CD1c-positive myeloid dendritic cell (primary cell): ENCODE results near the gene ALS2.
"Not testable (repeated sequence)": the region's sequence is repeated elsewhere in the genome, so short reads cannot be mapped to it uniquely, and the experiment has no call there.

Source experiments
- DNase-seq: peaks from one replicate; pipeline ENCODE4 v3.0.0-alpha.2; 2016; ENCODE audit errors: extremely low spot score

Gene ALS2

DNA sequence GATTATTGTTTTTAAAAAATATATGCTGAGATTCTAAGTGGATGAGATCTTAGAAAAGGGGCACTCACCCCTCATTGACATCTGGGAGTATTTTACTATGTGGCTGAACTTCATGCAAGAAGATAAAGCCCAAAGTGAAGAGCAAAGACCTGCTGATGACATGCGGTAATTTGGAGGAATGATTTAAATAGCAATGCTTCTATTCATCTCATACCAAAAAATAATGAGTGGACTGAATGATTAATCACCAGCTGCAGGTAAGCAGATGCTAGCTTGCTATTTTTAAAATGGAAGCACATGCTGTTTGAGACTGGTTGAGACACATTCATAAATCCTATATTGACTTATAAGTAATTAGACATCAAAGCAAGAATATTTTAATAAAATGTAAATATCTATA lies 12.9 kb upstream of the ALS2 start:
- no peak for DNase-seq

DNA sequence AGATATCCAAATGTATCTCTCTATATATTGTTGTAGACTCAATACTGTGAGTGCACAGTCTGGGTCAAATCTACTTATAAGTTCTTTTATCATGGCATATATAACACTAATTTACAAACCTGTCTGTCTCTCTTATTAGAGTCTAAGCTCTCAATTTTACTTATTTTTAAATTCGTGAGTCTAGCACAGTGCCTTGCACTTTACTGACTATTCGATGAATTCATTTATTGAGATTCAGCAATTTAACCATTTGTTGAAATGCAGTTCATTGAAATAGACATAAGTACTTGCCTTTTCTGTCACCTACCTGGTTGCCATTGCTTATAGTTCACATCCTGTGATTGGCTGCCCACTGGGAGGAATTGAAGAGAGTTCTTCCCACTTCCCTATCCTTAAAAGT lies 10.3 kb upstream of the ALS2 start:
- no peak for DNase-seq

DNA sequence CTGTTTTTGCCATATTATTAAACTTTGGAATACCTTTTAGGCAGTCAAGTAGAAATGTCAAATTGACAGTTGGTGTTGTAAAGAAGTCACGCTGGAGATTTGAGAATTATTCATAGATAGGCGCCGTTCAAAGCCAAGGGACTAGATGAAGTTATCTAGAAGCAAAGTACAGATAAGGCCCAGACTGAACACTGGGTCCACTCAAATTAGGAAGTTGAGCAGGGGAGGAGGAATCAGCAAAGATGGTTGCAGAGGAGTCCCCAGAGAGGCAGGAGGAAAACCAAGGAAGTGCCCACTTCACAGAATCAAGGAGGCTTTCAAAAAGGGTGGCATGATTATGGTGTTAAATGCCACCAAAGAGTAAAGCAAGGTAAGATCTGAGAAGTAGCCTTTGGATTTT lies 9.6 kb upstream of the ALS2 start:
- no peak for DNase-seq

GRCh38 chr2:201789395-201789794 lies 8.7 kb upstream of the ALS2 start:
- no peak for DNase-seq

DNA sequence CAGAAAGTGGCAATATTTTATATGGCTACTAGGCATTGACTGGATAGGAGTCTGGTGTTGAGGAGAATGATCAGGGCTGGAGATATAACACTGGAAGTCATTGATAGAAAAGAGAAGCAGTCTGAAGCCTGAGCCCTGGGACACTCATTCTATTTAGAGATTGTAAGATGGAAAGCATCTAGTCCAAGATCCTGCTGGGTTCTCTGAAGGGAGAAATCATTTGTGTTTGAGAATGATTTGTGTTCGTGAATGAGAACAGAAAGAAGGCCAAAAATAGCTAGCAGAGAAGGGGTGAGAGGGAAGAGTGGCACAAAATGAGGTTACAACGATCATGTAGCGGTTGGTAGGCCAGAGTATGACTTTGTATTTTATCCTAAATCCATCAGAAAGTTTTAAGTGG lies 7.6 kb upstream of the ALS2 start:
- no peak for DNase-seq

DNA sequence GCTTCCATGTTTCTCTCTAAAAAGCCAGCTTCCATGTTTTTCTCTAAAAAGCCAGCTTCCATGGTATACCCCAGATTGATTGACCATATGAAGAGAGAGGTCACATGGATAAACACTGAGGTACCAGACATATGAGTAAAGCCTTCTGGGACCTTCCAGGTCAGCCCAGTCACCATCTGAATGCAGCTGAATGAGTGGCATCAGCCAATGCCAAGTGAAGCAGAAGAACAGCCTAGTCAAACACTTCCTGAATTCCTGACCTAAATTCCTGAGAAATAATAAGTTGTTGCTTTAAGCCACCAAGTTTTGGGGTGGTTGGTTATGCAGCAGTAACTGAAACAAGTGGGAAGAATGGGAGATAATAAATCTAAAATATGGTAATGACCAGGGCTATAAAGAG lies 5.7 kb upstream of the ALS2 start:
- DNase-seq = no peak

- DNase-seq = no peak
These were observed 4.4 kb upstream of the ALS2 start for GRCh38 chr2:201785135-201785534.

GRCh38 chr2:201784563-201784962 lies 3.8 kb upstream of the ALS2 start:
- no peak for DNase-seq

- peak; percentile 2 for DNase-seq
These were observed 871 bp upstream of the ALS2 start for GRCh38 chr2:201781557-201782051.

DNA sequence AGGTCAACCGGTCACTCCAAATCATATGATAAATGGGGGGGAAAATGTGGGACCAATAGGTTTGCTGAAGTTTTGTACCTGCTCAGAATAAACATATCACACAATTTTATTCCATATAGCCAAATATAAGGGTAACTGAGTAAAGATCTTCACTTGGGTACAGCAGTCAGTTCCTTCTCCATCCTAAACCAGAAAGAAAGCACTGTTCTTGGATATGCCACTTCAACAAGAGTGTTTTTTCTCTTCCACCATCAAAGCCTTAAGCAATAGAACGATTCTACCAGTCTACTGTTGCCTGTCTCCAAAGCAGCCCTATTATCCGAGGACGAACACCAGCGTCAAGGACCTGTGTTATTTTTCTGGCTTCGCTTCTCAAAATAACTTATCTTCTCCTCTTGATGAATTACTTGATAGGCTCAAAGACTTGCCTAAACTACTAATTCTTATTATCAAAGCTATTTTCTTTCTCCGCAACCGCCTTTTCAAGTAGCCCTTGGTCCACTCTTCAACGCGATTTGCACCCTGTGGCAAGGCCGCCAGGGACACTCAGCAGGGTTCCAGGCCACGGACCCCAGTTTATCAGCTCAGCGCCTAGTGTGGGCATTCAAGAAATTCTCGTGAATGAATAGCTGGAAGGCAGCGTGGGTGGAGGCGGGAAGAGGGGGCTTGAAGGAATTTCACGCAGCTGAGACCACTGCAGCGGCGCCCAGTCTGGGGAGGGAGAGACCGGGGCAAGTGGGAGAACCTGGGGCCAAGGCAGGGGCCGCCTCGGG lies 646 bp downstream of the ALS2 start:
- no peak for DNase-seq

- no peak for DNase-seq
These were observed 2.9 kb downstream of the ALS2 start for GRCh38 chr2:201777869-201778268.

DNA sequence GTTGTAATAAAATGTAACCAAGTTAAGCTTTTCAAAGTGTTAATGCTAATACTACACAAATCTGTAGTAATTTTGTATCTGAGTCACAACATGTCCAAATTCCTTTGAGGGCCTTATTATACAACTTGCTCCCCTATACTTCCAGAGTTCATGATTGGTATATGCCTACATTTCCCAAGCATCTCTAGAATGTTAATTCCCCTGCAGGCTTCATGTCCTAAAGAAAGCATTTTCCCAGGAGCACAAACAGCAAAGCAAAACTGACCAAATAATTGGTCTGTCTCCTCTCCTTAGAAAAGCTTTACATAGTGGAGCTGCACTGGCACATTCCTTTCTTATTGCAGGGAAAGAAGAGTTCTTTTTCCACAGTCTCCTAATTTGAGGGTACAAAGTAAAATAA lies 3.7 kb downstream of the ALS2 start:
- no peak for DNase-seq

- DNase-seq = no peak
These were observed 5.4 kb downstream of the ALS2 start for GRCh38 chr2:201775326-201775725.

DNA sequence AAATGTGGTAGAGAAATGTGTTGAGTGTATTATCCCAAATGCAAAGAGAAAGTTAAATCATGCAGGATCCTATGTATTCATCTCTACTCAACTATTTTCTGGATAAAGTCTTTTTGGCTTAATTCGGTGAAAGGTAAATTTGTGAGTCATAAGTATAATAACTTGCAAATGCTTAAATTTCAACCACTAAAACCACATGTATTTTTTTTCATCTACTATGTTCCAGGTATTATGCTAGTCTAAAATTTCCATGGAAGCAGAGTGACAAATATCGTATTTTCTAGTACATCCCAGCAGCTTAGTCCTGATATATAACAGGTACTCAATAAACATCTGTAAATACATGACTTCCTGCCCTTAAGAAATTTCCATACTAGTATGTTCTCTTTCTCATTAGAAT lies 6.2 kb downstream of the ALS2 start:
- DNase-seq = no peak

- DNase-seq = no peak
These were observed 6.7 kb downstream of the ALS2 start for GRCh38 chr2:201773990-201774389.

DNA sequence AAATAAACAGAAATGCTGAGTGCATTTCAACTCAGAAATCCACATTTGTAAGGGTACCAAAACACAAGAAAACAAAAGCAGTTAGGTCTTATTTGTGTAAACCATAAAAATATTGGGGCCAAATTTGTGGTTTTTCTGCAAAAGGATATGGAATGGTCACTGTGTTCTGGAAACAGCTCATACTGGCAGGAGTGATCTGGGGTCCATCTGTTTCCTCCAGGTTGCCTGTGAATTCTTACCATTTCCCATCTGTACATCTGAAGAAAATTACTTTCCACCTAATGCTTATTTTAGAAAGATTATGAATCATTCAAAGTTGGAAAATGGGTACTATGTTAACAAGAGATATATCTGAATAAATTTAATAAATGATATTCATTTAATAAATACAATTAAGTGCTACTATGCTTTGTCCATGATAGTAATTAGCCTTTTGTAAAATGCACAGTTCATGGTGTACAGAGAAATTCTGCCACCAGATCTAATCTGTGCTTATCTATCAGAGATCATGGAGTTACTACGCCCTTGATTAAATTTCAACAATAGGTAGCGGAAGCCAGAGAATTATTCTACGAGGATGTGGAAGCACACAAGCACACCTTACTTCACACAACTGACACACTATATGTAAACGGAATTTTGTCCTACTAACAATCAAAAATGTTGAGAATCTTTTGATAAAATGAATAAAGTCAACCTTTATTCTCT lies 10.9 kb downstream of the ALS2 start:
- DNase-seq = no peak

GRCh38 chr2:201768918-201769317 lies 11.8 kb downstream of the ALS2 start:
- no peak for DNase-seq

DNA sequence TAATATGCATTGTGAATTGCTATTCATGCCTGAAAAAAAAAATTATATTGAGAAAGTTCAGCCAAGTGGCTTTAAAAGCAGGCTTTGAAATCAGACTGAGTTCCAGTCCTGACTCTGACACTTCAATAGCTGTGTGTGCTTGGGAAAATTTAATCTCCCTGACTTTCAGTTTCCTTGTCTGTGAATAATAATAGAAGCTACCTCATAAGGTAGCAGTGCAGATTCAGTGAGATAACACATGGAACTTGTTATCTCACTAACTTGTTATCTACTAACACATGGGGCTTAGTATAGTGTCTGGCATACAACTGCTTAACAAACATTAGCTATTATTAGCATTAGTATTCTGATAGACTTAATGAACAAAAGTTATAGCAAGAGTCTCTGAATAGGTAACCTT lies 14.9 kb downstream of the ALS2 start:
- DNase-seq = no peak

DNA sequence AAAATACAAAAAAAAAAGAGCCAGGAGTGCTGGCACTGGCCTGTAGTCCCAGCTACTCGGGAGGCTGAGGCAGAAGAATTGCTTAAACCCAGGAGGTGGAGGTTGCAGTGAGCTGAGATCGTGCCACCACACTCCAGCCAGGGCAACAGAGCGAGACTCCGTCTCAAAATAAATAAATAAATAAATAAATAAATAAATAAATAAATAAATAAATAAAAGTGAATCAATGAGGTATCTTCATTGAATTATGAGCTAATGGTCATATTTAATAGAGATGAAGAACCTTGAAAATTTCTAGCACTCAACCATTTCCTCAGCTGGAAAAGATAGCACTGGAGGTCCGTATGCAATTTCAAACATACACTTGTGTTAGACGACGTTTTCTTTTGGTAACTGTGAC lies 16.3 kb downstream of the ALS2 start:
- DNase-seq = not testable (repeated sequence)

- no peak for DNase-seq
These were observed 19.6 kb downstream of the ALS2 start for GRCh38 chr2:201761101-201761500.

DNA sequence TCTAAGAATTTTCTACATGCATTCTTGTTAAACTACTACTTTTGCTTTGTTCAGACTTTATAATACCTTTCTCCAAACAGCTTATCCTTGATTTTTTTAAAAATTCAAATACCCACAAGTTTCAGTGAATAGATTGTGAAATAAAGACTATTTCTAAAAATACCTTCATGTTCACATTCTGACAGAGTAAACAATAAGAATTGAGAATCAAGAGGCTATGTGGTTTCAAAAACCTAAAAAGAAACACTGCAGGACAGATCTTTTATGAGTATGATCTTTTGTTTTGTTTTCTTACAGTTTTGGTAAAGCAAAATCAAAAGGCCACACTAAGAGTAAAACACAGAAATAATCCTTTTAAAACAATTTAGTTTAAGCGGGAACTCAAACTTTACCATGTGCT lies 21.2 kb downstream of the ALS2 start:
- no peak for DNase-seq

- no peak for DNase-seq
These were observed 21.9 kb downstream of the ALS2 start for GRCh38 chr2:201758873-201759272.

- no peak for DNase-seq
These were observed 22.5 kb downstream of the ALS2 start for GRCh38 chr2:201758234-201758633.
